ENCODE results near the gene TAF11L4. TPM values are rescaled to one million over a fixed set of nuclear protein-coding genes. Genes with fewer than 3 reads are reported as not detected.
A peak's percentile ranks its signal among the peaks of the same experiment; 100 is the strongest.

Gene TAF11L4
- total and polyA plus RNA-seq, 2 experiments from 2014 or later = not detected

- H3K27me3 ChIP-seq (ENCODE audit: insufficient read depth) = no peaks in the 10 kb centered on the region
- peaks cover 6% of the 10 kb centered on the region; the same call in 2 of the 3 replicates for H3K4me1 Mint-ChIP-seq
- H3F3A ChIP-seq (replicated peaks; ENCODE audit: low read depth) = no peaks in the 10 kb centered on the region
- no peaks in the 10 kb centered on the region for H3K36me3 Mint-ChIP-seq (ENCODE audit: low read depth)
- TF ChIP-seq EZH2phosphoT487 (IDR thresholded peaks at IDR 0.05; ENCODE audit: unreplicated experiment) = no peak
- no peak for TF ChIP-seq ZNF462 (CRISPR knock-in tag; IDR thresholded peaks at IDR 0.05)
- no peak for TF ChIP-seq NANOG (IDR thresholded peaks at IDR 0.05; ENCODE audit: borderline replicate concordance)
- no peak for TF ChIP-seq CREB1 (CRISPR knock-in tag; IDR thresholded peaks at IDR 0.05; ENCODE audit: low read depth)
- TF ChIP-seq REST (IDR thresholded peaks at IDR 0.05; ENCODE audit: unreplicated experiment) = no peak
- TF ChIP-seq JUNB (IDR thresholded peaks at IDR 0.05; ENCODE audit: unreplicated experiment) = no peak
- TF ChIP-seq CTCF (conservative IDR thresholded peaks at IDR 0.05; ENCODE audit: low read depth in 2 of 2) = no peak
- TF ChIP-seq ZNF331 (CRISPR knock-in tag; IDR thresholded peaks at IDR 0.05; ENCODE audit: low read depth) = no peak
- no peak for TF ChIP-seq ZNF114 (CRISPR knock-in tag; IDR thresholded peaks at IDR 0.05)
- TF ChIP-seq EZH2 (IDR thresholded peaks at IDR 0.05; ENCODE audit: low read depth, unreplicated experiment) = no peak
- TF ChIP-seq ETS1 (IDR thresholded peaks at IDR 0.05) = no peak
- H3K36me3 ChIP-seq (ENCODE audit: insufficient read depth) = no peaks in the 10 kb centered on the region
- H3K27ac ChIP-seq (ENCODE audit: low read depth) = no peak overlapping the region
- H3K27me3 Mint-ChIP-seq (ENCODE audit: insufficient read depth, low read depth, poor library complexity) = no peaks in the 10 kb centered on the region
- no peak overlapping the region for H3K4me3 ChIP-seq
- no peak overlapping the region for H3K4me2 ChIP-seq
- no peak overlapping the region for H3K4me3 Mint-ChIP-seq
- no peaks in the 10 kb centered on the region for H3K9me3 Mint-ChIP-seq
- H3K27ac Mint-ChIP-seq = 0 out of 2 replicates have a peak overlapping the region, but pooled peaks have one; percentile 4
- no peaks in the 10 kb centered on the region; the same call in 1 of the 2 replicates for H3K4me1 ChIP-seq (ENCODE audit: insufficient read depth)
- no peak for DNase-seq (ENCODE audit: low spot score)
- ATAC-seq = no peak
- no peaks in the 10 kb centered on the region for H3K79me2 ChIP-seq (replicated peaks; ENCODE audit: insufficient read depth)
- H2AFZ ChIP-seq = no peak overlapping the region
- H4K20me1 ChIP-seq (replicated peaks; ENCODE audit: insufficient read depth) = no peaks in the 10 kb centered on the region
- no peaks in the 10 kb centered on the region for H3K9me2 ChIP-seq (ENCODE audit: insufficient read depth)
These were observed 38.8 kb upstream of the TAF11L4 start for GRCh38 chr5:17482790-17483189.
